HepG2 (cell line): Measurements from ENCODE around the gene ZNF548. TPM values are rescaled to one million over a fixed set of nuclear protein-coding genes. Genes with fewer than 3 reads are reported as not detected.

Source experiments
- ETV6 ChIP-seq: sonication (generic); formaldehyde crosslinking; conservative IDR thresholded peaks from 2 replicates; pipeline ENCODE4 v1.4.0; 2020; ENCODE audit warnings: missing genetic modification reagents
- FOXA3 ChIP-seq: IDR thresholded peaks from 2 replicates; pipeline ENCODE4 v1.6.1; 2016; ENCODE audit warnings: missing genetic modification reagents, missing compliant biosample characterization
- KLF16 ChIP-seq, 2 experiments: sonication (generic) in 1 of 2; formaldehyde crosslinking in 1 of 2; IDR thresholded peaks; 2 replicates each; pipeline versions ENCODE4 v1.6.1 to v1.8.0; 2016 to 2023; ENCODE audit warnings: missing genetic modification reagents in 2 of 2, missing compliant biosample characterization in 1 of 2
- NCOA5 ChIP-seq: sonication (generic); formaldehyde crosslinking; IDR thresholded peaks from 2 replicates; pipeline ENCODE4 v1.4.0; 2020; ENCODE audit warnings: missing genetic modification reagents
- NFE2L2 ChIP-seq: fragments of 150-350 bp; IDR thresholded peaks from 2 replicates; pipeline ENCODE4 v1.6.1; 2014; ENCODE audit warnings: low read length
- SOX5 ChIP-seq: IDR thresholded peaks from 2 replicates; pipeline ENCODE4 v1.6.1; 2016; ENCODE audit warnings: borderline replicate concordance
- ZKSCAN5 ChIP-seq: sonication (generic); formaldehyde crosslinking; IDR thresholded peaks from 2 replicates; pipeline ENCODE4 v1.5.1; 2020; ENCODE audit warnings: mild to moderate bottlenecking, missing genetic modification reagents
- polyA plus RNA-seq, 8 experiments: library from polyadenylated mRNA; depleted of rRNA in 3 of 8; stranded (reverse) in 7 of 8; unstranded in 1 of 8; fragments of >200 nt; fragmentation: Illumina TruSeq in 4 of 8; extraction: Trizol in 4 of 8; gene quantifications; 2 replicates each; pipeline versions ENCODE4 v1.2.1 to v1.2.3, GENCODE V29; 2011 to 2016; ENCODE audit warnings: low read depth in 4 of 8, missing spikeins in 1 of 8, mixed read lengths in 1 of 8; ENCODE audit not compliant: insufficient read depth in 1 of 8
- total RNA-seq, 5 experiments: library from RNA; depleted of rRNA; stranded (reverse); fragments of >200 nt; fragmentation: Illumina TruSeq; extraction: Trizol; gene quantifications; 2 replicates each; pipeline ENCODE4 v1.2.3, GENCODE V29; 2016; ENCODE audit warnings: low read depth in 1 of 5
- TF ChIP-seq, protein P1 (sequence below): sonication (generic); formaldehyde crosslinking; IDR thresholded peaks from 2 replicates; pipeline ENCODE4 v1.4.0; 2020; ENCODE audit warnings: missing genetic modification reagents, borderline replicate concordance
- TF ChIP-seq, protein P2 (sequence below), 2 experiments: fragments of 450-650 bp in 1 of 2; sonication (generic) in 1 of 2; formaldehyde crosslinking; IDR thresholded peaks; 2 replicates each; pipeline versions ENCODE4 v1.5.0 to v1.8.0; 2020 to 2022; ENCODE audit warnings: mild to moderate bottlenecking in 1 of 2, missing genetic modification reagents in 1 of 2
- TF ChIP-seq, protein P3 (sequence below): sonication (generic); formaldehyde crosslinking; IDR thresholded peaks from 2 replicates; pipeline ENCODE4 v1.9.0; 2021; ENCODE audit warnings: mild to moderate bottlenecking, missing genetic modification reagents
- TF ChIP-seq, protein P4 (sequence below): sonication (generic); formaldehyde crosslinking; IDR thresholded peaks from 2 replicates; pipeline ENCODE4 v1.4.0; 2020; ENCODE audit warnings: missing genetic modification reagents, borderline replicate concordance

Gene ZNF548
- total and polyA plus RNA-seq, 2 of the 13 experiments (the other 11 are each of a cell fraction or from before 2014, with no cell fraction given): 19.6 to 24.9 TPM

DNA sequence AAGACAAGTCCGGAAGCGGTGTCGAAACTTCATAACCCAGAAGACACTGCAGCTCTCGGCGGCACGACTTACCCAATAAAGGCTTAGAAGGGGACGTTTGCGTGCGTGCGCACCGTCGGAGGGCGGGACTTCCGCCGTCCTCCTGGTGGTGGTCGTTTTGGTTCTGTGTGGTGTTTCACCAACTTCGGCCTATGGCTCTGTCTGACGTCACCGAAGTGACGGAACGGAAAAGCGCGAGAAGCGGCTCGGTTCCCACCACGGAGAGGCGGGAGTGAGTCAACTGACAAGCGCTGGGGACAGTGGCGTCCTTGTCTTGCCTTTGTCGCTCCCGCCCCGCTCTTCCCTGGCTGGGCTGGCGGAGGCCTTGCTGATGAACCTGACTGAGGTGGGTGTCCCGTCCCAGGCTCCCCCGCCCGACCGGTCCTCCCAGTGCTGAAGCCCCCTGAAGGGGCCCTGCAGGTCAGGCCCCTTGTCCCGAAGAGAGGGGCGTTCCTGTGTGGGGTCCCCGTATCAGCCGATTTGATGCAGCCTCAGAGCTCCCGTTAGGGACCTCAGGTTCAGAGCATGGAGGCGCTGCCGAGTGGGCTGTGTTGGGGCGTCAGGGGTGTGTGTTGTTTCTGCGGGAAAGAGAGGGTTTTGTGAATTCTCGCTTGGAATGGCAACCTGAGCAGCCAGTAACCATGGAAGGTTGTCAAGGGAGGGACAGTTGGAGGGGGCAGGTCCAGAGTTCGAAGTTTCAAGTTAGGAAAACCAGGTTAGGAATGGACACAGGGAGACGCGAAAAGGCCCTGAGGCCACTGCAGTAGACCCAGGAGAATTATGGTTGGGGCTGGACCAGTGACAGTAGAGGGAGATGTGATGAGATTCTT, at the start of gene ZNF548 (continued):
- TF ChIP-seq, protein P1, sequence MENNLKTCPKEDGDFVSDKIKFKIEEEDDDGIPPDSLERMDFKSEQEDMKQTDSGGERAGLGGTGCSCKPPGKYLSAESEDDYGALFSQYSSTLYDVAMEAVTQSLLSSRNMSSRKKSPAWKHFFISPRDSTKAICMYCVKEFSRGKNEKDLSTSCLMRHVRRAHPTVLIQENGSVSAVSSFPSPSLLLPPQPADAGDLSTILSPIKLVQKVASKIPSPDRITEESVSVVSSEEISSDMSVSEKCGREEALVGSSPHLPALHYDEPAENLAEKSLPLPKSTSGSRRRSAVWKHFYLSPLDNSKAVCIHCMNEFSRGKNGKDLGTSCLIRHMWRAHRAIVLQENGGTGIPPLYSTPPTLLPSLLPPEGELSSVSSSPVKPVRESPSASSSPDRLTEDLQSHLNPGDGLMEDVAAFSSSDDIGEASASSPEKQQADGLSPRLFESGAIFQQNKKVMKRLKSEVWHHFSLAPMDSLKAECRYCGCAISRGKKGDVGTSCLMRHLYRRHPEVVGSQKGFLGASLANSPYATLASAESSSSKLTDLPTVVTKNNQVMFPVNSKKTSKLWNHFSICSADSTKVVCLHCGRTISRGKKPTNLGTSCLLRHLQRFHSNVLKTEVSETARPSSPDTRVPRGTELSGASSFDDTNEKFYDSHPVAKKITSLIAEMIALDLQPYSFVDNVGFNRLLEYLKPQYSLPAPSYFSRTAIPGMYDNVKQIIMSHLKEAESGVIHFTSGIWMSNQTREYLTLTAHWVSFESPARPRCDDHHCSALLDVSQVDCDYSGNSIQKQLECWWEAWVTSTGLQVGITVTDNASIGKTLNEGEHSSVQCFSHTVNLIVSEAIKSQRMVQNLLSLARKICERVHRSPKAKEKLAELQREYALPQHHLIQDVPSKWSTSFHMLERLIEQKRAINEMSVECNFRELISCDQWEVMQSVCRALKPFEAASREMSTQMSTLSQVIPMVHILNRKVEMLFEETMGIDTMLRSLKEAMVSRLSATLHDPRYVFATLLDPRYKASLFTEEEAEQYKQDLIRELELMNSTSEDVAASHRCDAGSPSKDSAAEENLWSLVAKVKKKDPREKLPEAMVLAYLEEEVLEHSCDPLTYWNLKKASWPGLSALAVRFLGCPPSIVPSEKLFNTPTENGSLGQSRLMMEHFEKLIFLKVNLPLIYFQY (CRISPR knock-in tag): no peak; the same call in 1 of the 2 replicates
- TF ChIP-seq, protein P2, sequence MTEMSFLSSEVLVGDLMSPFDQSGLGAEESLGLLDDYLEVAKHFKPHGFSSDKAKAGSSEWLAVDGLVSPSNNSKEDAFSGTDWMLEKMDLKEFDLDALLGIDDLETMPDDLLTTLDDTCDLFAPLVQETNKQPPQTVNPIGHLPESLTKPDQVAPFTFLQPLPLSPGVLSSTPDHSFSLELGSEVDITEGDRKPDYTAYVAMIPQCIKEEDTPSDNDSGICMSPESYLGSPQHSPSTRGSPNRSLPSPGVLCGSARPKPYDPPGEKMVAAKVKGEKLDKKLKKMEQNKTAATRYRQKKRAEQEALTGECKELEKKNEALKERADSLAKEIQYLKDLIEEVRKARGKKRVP (CRISPR knock-in tag; IDR thresholded peaks at IDR 0.05): 0 out of 4 replicates have a peak, but pooled peaks of 1 of the 2 experiments have one; percentile 45
- TF ChIP-seq ETV6 (CRISPR knock-in tag) (no peak), FOXA3 (no peak), NFE2L2 (no peak), KLF16 (CRISPR knock-in tag; IDR thresholded peaks at IDR 0.05) (peak in 1 of 2 experiments; percentile 62; a peak in 1 of 4 replicates), ZKSCAN5 (CRISPR knock-in tag) (no peak), NCOA5 (CRISPR knock-in tag) (no peak), SOX5 (CRISPR knock-in tag) (peak; percentile 10; the same call in 1 of the 2 replicates)
- TF ChIP-seq, protein P3, sequence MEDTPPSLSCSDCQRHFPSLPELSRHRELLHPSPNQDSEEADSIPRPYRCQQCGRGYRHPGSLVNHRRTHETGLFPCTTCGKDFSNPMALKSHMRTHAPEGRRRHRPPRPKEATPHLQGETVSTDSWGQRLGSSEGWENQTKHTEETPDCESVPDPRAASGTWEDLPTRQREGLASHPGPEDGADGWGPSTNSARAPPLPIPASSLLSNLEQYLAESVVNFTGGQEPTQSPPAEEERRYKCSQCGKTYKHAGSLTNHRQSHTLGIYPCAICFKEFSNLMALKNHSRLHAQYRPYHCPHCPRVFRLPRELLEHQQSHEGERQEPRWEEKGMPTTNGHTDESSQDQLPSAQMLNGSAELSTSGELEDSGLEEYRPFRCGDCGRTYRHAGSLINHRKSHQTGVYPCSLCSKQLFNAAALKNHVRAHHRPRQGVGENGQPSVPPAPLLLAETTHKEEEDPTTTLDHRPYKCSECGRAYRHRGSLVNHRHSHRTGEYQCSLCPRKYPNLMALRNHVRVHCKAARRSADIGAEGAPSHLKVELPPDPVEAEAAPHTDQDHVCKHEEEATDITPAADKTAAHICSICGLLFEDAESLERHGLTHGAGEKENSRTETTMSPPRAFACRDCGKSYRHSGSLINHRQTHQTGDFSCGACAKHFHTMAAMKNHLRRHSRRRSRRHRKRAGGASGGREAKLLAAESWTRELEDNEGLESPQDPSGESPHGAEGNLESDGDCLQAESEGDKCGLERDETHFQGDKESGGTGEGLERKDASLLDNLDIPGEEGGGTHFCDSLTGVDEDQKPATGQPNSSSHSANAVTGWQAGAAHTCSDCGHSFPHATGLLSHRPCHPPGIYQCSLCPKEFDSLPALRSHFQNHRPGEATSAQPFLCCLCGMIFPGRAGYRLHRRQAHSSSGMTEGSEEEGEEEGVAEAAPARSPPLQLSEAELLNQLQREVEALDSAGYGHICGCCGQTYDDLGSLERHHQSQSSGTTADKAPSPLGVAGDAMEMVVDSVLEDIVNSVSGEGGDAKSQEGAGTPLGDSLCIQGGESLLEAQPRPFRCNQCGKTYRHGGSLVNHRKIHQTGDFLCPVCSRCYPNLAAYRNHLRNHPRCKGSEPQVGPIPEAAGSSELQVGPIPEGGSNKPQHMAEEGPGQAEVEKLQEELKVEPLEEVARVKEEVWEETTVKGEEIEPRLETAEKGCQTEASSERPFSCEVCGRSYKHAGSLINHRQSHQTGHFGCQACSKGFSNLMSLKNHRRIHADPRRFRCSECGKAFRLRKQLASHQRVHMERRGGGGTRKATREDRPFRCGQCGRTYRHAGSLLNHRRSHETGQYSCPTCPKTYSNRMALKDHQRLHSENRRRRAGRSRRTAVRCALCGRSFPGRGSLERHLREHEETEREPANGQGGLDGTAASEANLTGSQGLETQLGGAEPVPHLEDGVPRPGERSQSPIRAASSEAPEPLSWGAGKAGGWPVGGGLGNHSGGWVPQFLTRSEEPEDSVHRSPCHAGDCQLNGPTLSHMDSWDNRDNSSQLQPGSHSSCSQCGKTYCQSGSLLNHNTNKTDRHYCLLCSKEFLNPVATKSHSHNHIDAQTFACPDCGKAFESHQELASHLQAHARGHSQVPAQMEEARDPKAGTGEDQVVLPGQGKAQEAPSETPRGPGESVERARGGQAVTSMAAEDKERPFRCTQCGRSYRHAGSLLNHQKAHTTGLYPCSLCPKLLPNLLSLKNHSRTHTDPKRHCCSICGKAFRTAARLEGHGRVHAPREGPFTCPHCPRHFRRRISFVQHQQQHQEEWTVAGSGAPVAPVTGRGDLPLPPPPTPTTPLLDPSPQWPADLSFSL (CRISPR knock-in tag): no peak
- TF ChIP-seq, protein P4, sequence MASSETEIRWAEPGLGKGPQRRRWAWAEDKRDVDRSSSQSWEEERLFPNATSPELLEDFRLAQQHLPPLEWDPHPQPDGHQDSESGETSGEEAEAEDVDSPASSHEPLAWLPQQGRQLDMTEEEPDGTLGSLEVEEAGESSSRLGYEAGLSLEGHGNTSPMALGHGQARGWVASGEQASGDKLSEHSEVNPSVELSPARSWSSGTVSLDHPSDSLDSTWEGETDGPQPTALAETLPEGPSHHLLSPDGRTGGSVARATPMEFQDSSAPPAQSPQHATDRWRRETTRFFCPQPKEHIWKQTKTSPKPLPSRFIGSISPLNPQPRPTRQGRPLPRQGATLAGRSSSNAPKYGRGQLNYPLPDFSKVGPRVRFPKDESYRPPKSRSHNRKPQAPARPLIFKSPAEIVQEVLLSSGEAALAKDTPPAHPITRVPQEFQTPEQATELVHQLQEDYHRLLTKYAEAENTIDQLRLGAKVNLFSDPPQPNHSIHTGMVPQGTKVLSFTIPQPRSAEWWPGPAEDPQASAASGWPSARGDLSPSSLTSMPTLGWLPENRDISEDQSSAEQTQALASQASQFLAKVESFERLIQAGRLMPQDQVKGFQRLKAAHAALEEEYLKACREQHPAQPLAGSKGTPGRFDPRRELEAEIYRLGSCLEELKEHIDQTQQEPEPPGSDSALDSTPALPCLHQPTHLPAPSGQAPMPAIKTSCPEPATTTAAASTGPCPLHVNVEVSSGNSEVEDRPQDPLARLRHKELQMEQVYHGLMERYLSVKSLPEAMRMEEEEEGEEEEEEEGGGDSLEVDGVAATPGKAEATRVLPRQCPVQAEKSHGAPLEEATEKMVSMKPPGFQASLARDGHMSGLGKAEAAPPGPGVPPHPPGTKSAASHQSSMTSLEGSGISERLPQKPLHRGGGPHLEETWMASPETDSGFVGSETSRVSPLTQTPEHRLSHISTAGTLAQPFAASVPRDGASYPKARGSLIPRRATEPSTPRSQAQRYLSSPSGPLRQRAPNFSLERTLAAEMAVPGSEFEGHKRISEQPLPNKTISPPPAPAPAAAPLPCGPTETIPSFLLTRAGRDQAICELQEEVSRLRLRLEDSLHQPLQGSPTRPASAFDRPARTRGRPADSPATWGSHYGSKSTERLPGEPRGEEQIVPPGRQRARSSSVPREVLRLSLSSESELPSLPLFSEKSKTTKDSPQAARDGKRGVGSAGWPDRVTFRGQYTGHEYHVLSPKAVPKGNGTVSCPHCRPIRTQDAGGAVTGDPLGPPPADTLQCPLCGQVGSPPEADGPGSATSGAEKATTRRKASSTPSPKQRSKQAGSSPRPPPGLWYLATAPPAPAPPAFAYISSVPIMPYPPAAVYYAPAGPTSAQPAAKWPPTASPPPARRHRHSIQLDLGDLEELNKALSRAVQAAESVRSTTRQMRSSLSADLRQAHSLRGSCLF (CRISPR knock-in tag): no peak
